HG03175 (cell line): ENCODE measurements around the gene PLB1.

Source experiments
- ATAC-seq: cut with Tn5 transposase; IDR thresholded peaks from one replicate; pipeline ENCODE4 v1.9.1; 2021; ENCODE audit warnings: mild to moderate bottlenecking, moderate library complexity; ENCODE audit not compliant: unreplicated experiment

PLB1 gene

GRCh38 chr2:28608500-28609424 lies 112.9 kb downstream of the PLB1 start:
- no peak for ATAC-seq

DNA sequence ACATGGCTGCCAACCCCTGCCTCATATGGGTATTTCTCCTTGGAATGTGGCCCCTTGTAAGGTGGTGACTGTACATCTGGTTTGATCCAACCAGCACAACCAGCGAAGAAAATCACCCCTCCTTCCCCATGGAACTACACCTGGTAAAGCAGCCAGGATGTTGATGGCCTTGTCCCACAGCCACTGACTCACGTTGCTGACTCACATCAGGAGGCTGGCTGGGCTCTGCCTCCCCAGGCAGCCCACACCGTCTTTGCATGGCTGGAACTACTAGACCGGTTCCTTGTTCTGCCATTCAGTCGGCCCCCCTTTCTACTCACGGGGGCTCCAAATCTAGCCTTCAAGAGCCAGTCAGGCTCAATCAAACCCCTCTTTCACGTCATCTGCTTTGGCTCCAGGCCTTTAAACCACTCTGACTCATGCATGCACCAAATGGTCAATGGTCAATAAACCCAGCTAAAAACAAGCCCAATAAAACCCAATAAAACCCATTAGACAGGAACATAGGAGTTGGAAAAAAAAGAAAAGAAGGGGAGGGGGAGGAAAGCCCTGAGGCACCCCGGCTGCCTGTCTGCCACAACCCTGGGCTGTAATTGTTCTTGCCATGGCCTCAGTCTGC lies 114.8 kb downstream of the PLB1 start:
- no peak for ATAC-seq

GRCh38 chr2:28612131-28612812 lies 116.4 kb downstream of the PLB1 start:
- no peak for ATAC-seq

- no peak for ATAC-seq
Observed at GRCh38 chr2:28613186-28613585, 117.3 kb downstream of the PLB1 start.

- ATAC-seq, result no peak
Observed at GRCh38 chr2:28613633-28614501, 118.0 kb downstream of the PLB1 start.

DNA sequence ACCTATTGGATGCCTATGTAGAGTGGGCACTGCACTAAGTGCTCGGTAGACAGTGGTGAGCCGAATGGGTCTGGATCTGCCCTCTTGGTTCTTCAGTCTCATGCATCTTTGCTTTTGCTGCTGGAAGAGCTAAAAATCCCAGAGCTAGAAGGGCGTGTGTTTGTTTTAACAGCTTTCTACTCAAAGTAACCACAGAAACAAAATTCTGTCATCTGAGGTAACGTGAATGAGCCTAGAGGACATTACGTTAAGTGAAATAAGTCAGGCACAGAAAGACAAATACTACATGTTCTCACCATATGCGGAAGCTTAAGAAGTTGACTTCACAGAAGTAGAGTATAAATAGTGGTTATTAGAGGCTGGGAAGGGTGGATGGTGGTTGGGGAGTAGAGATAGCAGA lies 119.8 kb downstream of the PLB1 start:
- no peak for ATAC-seq

DNA sequence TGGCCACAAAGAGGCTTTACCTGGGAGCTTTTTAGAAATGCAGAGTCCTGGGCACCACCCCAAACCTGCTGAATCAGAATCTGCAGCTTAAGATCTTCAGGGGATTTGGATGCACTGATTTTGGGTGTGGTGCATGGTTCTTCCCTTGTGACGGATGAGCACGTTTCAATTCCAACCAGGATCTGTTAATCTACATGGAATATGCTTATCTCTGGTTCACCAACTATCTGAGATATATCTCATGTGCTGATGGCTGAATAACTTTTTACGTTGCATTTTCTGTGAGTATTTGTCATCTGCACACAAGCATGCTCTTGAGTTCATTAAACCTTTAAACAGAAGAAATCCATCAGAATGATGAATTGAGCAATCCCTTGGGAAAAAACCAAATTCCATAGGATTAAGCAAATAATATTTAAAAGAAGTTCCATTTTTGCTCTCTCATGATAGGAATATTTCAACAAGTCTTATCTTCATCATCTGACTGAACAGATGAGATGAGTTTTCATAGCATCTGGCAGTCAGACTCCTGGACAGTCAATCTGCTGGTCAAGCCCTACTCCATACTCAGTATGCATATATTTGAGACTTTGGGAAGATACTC lies 120.6 kb downstream of the PLB1 start:
- ATAC-seq, result no peak

DNA sequence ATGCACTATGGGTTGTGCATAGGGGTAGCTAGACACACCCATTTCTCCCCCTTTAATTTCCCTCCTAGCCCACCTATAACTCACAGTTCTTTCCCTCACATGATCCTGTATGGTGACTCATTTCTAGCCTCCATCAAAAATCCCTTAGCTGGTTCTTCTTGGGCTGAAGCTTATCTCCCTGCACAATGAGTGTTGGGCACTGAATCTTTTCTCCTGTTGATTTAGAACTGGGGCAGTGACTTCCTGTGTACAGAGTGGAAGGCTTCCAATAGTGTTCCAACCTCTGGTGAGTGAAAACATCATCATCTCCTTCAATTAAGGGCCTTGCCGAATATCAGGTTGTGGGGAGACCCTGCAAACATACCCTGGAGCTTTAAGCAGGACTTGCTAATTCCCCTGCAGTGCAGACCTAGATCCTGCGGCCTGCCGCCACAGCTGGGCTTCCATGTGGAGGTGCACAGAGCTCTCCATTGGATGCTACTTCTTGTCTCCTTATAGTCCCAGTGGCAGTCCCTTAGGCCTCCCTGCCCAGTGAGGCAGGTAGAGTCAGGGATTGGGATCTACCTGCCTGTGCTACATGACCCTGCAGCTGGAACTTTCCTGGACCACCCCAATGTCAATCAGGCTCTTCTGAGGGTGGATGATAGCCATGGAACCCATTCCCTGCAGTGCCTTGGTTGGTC lies 121.8 kb downstream of the PLB1 start:
- no peak for ATAC-seq

DNA sequence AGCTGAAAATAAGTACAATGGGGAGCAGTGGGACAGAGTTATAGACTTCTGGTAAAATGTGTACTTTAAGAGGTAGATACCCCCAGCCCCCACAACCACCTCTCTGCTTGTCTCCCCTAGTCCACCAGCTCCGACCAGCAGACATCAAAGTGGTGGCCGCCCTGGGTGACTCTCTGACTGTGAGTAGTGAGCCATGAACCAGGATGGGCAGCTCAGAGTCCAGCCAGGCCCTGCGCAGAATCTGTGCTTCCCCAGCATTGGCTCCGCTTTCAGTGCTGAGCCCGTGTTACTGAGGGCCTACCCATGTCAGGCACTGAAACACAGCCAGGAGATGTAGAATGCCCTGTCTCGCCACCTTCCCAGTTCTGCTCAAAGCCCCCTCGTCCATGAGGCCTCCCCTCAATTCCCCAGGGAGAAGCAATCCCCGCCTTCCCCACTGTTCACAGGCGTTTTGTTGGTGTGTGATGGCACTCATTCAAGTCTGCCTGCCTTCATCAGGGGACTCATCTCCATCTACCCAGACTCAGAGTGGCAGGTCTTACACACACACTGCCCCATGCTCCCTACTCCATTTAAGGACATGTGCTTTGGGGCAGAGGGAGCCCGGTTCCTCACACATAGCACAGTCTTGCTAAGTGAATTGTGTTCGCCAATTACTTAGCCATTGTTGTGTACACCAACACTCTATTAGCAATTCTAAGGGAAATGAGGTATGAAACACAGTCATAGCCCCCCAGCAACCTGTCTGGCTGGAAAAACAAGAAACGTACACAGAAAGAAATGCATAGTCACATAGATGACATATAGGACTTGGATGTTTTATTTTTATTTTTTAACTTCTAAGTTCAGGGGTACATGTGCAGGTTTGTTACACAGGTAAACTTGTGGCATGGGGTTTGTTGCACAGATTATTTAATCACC lies 122.6 kb downstream of the PLB1 start:
- ATAC-seq, result no peak

DNA sequence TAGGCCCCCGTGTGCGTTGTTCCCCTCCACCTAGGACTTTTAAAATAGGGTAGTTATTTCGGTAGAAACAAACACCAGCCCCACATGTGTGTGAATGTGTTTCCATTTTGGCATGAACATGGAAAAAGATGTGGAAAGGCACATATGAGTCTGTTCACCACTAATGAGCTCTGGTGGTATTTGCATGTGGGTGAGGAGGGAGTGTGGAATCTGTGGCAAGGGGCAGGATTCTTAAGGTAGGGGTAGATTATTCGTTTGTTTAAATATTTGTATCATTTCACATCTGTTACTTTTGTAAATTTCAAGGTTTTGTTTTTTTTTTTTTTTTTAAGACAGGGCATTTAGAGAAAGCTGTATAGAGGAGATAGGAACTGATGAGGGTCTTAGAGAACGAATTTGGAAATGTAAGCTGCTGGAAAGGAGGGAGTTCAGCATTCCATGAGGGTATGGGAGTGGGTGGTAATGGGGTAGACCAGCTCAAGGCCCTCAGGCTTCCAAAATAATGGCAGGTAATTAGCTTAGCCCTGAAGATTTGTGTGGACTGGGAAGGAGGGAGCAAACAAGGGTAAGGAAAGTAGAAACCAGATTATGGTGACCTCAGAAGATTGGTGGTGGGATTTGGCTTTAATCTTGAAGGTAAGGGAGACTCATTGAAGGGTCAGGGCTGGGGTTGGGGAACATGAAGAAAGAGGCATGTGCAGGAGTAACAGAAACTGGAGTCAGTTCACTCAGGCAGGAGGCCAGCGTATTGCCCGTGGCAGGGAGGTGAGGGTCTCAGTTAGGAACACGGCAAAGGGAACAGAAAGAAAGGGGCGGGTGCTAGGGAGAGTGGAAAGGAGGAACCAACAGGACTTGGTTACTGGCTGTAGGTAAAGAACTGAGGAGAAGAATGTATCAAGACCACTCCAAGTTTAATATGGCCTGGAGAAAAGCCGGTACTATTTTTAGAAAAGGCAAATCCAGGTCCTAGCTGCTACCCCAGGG lies 123.6 kb downstream of the PLB1 start:
- ATAC-seq, result no peak

DNA sequence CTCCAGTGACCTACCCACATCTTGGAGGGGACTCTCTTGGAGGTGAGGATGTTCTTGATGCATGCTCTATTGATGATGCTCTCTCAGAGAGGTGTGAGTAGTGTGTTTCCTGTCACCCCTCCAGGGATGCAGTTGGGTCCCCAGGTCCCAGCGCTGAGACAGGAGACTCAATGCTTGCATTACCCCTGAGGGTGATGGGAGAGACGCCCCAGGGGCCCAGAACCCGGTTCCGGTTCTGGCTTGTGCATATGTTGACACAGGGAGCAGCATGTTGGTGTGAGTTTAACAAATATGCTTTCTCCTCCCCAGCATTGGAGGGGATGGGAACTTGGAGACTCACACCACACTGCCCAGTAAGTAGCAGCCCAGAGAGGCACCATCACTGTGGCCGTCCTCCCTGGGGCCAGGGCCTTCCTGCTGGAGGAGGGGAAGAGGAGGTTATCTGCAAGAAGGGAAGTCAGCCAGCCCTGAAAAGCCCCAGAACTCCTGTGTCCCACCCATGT lies 124.5 kb downstream of the PLB1 start:
- ATAC-seq, result no peak

GRCh38 chr2:28620801-28621171 lies 124.9 kb downstream of the PLB1 start:
- no peak for ATAC-seq

GRCh38 chr2:28621172-28622100 lies 125.6 kb downstream of the PLB1 start:
- no peak for ATAC-seq

DNA sequence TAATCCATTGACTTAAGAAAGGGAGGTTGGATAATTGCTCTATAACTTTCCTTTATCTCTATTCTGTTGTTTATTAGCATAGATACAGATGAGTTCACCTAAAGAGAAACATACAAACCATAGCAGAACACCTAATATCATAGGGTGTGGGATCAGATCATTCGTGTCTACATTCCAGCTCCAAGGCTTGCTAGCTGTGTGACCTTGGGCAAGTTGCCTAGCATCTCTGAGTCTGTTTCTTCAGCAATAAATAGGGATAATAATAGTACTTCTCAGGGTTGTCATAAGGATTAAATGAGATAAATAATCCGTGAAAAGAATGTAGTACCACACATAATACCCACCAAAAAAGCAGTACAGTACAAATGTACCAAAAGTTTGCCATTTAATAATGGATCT lies 126.2 kb downstream of the PLB1 start:
- no peak for ATAC-seq

GRCh38 chr2:28623582-28624405 lies 127.9 kb downstream of the PLB1 start:
- no peak for ATAC-seq

- ATAC-seq, result no peak
Observed at GRCh38 chr2:28624436-28624792, 128.6 kb downstream of the PLB1 start.
